PC-3 (cell line): ENCODE results near the gene SLC8A2.

Experiments used
- CTCF ChIP-seq: fragments of 300-600 bp; sonication (generic); conservative IDR thresholded peaks from 2 replicates; pipeline ENCODE4 v1.5.1; 2017; ENCODE audit warnings: antibody characterized with exemption, low read depth, mild to moderate bottlenecking, low read length
- EZH2 ChIP-seq: fragments of 300-600 bp; sonication (generic); IDR thresholded peaks from one replicate; pipeline ENCODE4 v1.6.1; 2017; ENCODE audit warnings: antibody characterized with exemption, mild to moderate bottlenecking, low read length; ENCODE audit not compliant: unreplicated experiment
- EZH2phosphoT487 ChIP-seq: fragments of 300-600 bp; sonication (generic); IDR thresholded peaks from 2 replicates; pipeline ENCODE4 v1.6.1; 2018; ENCODE audit warnings: mild to moderate bottlenecking, antibody characterized with exemption, low read length, borderline replicate concordance

DNA sequence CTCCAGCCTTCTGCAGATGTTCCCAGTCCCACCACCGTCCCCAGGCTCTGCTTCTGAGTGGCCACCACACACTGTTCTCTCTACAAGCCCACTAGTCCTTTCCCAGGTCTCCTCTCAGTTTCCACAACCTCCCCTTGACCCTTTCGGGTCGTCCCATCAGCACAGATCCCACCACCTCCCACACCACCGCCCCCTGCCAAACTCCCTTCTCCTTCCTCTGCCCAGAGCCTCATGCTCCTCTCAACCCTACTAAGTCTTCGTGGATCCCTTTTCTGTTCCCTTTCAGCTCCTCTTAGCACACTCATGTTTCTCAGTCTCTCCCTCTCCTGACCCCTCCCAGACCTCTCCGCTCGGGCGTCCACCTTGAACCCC is 41.2 kb upstream of the SLC8A2 start:
- TF ChIP-seq CTCF (no peak), EZH2 (no peak), EZH2phosphoT487 (no peak)
